NOMO-1 treated with dmso at 0.1 percent for 144 hours (cell line): ENCODE measurements around the gene KLF3.
A peak's percentile ranks its signal among the peaks of the same experiment; 100 is the strongest.
"Not testable (repeated sequence)": the region's sequence is repeated elsewhere in the genome, so short reads cannot be mapped to it uniquely, and the experiment has no call there.

Experiments used
- DNase-seq: peaks from one replicate; lab custom pipeline; 2025; ENCODE audit not compliant: unreplicated experiment; lab: John Stamatoyannopoulos, UW

KLF3 gene

GRCh38 chr4:38663801-38664705, at the start of gene KLF3:
TSS of gene KLF3 (plus strand) at chr4:38664199. CDS start at chr4:38680626, 16,427 bp downstream.
- DNase-seq: peak; percentile 80

DNA sequence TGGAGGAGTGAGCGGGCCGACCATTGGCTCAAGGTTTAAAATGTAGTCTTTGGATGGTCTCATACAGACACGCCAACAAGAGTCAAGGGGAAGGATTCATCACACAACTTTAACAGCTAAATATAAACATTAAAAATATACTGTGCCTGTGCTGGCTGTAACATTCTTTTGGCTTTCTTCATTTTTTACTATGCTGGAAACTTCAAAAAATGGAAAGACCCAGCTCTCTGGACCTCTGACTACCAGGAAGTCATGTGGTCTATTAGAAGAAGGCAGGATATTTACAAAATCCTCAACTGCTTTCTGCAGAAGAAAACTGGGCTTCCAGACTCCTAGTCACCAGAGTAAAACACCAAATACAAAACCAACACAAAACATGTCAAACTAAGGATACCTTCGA, 49.8 kb upstream of the KLF3 start:
- DNase-seq: no peak

DNA sequence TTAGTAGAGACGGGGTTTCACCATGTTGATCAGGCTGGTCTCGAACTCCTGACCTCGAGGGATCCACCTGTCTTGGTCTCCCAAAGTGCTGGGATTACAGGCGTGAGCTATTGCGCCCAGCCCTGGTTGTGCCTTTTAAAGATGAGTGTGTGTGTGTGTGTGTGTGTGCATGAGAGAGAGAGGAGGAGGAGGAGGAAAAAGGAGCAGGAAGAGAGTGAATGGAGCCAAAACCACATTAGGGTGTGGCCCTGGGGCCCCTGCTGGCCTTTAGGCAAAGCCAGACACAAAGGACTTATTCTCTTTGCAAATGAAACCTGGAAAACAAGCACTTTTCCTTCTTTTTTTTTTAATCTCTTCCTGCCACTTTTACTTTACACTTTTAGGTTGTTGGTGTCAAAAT, 48.2 kb upstream of the KLF3 start:
- no peak for DNase-seq

GRCh38 chr4:38618505-38618904, 45.5 kb upstream of the KLF3 start:
- DNase-seq: no peak

DNA sequence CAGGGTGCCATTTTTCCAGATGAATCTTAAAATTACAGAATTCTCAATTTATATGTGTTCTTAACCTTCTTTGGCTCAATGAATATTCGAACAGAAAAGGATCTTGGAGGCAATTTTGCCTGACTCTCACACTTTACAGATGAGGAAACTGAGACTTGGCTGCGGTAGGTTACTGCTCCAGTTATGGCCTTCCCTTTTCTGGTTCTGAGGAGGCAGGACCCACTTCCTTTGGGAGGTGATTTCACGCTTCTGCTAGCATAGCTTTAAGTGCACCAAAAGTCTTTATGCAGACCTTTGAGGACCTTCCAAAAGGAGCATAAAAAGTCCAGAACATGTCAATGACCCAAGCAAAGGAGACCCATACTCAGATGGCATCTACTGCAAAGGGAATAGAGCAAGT, 44.7 kb upstream of the KLF3 start:
- DNase-seq: no peak

GRCh38 chr4:38620065-38620464, 43.9 kb upstream of the KLF3 start:
- no peak for DNase-seq

DNA sequence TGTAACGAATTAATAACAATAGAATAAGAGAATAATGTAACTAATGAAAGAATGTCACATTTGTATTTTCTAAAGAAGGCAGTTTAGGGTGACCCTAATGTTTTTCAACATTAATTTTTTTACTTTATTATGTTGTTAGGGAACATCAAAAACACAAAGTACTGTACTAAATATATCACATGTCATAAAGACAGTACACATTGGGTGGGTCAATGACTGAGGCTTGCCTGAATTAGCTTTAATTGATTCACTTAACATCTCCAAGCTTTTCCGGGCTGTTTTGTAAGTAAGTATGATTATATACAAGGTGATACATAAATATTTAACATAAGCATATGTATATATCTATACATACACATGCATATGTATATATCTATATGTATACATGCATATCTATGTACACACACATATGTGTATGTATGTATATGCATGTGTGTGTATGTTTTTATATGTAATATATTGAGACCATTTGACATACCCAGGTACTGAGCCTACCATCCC, 43.4 kb upstream of the KLF3 start:
- DNase-seq: no peak

DNA sequence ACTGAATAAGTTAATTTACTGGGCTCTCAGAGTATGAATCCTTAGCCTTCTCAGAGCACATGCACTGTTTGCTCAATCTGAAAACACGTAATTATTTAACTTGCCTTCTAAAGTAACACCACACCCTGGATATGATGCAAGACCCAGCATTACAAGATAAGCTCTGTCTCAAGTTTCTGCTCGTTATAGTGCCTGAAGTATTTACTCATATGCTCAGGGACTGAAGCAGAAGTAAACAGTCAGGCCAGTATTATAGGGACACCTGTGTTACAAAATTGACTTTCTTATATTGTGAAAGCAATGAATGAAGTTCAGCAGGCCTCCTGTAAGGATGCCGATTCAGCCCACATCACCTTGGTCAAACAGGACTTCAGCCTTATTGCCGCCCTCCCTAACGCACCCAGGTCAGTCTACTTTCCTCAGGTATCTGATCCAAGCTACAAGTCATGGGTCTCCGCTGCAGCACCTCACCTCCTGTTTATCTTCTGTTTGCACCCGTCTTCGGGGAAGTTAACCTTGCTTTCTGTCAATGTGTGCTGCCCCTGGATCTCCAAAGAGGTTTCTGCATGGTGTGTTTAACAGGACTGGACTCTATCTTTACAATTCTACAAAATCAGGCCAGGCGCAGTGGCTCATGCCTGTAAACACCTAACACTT, 42.8 kb upstream of the KLF3 start:
- peak; percentile 85 for DNase-seq

- no peak for DNase-seq
These were observed 42.2 kb upstream of the KLF3 start for GRCh38 chr4:38621831-38622230.

DNA sequence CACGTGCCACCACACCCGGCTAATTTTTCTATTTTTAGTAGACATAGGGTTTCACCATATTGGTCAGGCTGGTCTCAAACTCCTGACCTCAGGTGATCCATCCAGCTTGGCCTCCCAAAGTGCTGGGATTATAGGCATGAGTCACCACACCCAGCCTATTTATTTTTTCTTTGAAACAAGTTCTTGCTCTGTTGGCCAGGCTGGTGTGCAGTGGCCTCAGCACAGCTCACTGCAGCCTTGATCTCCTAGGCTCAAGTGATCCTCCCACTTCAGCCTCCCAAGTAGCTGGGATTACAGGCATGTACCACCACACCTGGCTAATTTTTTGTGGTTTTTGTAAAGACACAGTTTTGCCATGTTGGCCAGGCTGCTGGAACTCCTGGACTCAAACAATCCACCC, 41.7 kb upstream of the KLF3 start:
- not testable (repeated sequence) for DNase-seq

DNA sequence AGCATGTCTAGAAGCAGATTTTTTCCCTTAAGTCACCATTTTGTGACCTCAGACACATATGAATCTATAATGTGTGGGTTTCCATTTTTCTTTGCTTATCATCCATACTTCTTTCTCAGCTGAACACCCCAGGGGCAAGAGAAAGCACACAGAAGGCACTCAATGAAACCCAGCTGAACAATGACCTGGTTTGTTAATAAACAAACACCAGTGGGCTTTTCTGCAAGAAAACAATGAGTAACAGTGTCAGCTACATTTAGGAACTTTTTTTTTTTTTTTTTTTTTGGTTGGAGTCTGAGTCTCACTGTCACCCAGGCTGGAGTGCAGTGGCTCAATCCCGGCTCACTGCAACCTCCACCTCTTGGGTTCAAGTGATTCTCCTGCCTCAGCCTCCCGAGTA, 40.7 kb upstream of the KLF3 start:
- no peak for DNase-seq

- DNase-seq: no peak
These were observed 39.7 kb upstream of the KLF3 start for GRCh38 chr4:38624311-38624710.

GRCh38 chr4:38625508-38625907, 38.5 kb upstream of the KLF3 start:
- DNase-seq: no peak

DNA sequence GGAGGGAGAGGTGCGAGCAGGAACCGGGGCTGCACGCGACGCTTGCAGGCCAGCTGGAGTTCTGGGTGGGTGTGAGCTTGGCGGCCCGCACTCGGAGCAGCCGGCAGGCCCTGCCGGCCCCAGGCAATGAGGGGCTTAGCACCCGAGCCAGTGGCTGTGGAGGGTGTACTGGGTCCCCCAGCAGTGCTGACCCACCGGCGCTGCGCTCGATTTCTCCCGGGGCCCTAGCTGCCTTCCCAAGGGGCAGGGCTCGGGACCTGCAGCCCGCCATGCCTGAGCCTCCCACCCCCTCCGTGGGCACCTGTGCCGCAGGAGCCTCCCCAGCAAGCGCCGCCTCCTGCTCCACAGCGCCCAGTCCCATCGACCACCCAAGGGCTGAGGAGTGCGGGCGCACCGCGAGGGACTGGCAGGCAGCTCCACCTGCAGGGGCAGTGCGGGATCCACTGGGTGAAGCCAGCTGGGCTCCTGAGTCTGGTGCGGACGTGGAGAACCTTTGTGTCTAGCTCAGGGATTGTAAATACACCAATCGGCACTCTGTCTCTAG, 37.0 kb upstream of the KLF3 start:
- not testable (repeated sequence) for DNase-seq

DNA sequence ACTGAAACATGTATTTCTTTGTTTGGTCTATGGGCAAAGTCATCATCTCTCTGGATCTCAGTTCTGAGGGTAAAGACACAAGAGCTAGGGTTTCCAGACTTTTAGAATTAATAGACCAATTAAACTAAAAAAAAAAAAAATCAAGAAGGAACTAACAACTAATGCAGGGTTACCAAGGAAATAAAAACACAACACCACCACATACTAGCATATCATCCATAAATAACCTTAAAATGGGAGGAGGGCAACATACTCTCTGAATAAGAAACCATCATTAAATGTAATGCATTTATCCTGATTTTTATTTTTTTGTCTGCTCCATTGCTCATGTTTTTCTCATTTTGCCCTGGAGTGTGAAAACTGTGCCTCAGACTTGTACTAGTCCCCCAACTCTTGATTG, 33.5 kb upstream of the KLF3 start:
- no peak for DNase-seq

GRCh38 chr4:38634047-38634759, 29.8 kb upstream of the KLF3 start:
- no peak for DNase-seq

GRCh38 chr4:38639242-38639641, 24.8 kb upstream of the KLF3 start:
- no peak for DNase-seq

DNA sequence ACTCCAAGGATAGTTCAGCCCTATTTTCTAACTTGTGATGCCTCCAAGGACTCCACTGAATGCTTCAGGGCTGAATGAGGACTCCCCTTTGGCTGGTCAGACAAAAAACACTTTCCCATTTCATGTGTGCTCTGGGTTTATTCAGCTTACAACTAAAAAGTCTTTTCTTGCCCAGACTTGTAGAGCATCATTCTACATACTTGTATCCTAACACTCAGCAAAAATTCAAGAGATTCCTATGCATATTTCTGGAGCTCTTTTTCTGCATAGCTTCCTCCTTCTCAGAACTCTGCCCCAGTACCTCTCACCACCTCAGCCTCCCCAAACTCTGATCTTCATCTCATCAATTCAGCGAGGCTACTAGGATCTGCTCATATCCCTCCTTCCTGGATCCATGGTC, 22.2 kb upstream of the KLF3 start:
- DNase-seq: no peak

DNA sequence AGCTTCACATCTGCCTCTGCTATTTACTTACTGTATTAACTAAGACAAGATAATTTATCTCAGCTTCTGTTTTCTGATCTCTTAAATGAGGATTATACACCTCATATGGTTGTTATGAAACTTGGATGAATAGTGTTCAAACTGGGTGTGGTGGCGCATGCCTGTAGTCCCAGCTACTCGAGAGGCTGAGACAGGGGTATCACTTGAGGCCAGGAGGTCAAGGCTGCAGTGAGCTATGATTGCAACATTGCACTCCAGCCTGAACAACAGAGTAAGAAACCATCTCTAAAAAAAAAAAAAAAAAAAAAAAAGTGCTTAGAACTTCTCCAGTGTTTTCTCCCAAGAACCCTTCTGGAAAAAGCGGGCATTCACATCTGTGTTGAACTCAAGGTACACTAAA, 19.8 kb upstream of the KLF3 start:
- no peak for DNase-seq

DNA sequence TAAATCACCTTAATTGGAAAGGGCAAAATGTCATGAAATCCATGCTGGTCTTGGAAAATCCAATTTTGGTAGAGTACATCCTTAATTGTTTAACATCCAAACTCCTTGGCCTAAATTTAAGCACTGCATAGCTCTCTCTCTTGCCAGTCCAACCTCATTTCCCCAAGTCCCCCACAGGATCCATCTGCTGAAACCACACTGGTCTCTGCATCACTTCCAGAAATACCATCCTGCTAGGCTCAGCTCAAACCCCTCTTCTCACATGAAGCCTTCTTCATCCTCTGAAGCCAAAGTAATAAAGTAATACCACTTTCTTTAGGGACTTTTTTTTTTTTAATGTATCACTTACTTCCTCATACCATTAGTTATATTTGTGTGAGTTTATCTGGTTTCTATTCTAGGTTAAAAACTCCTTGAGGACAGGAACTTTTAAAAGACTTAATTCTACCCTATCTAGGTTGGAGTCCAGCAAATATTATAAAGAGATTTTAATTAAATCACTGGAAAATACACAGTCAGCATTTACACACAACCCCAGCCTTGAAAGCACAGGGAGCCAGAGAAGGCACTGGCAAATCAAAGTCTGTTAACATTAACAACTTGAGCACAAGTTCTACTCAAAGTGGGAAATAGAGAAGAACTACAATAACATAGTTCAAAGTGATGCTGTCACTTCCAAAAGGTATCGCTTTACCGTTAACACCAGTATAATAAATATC, 16.7 kb upstream of the KLF3 start:
- no peak for DNase-seq

- DNase-seq: no peak
These were observed 13.9 kb upstream of the KLF3 start for GRCh38 chr4:38650133-38650532.
